ENCODE data around the gene ZNF385C. TPM values are rescaled to one million over a fixed set of nuclear protein-coding genes. Genes with fewer than 3 reads are reported as not detected.
"Not testable (repeated sequence)": the region's sequence is repeated elsewhere in the genome, so short reads cannot be mapped to it uniquely, and the experiment has no call there.

The ZNF385C gene
- total RNA-seq, 1 experiment from 2014 or later, result 3.7 TPM

- Mint-ChIP-seq H3K4me3 (peak overlapping the region; percentile 37), H3K4me1 (peaks cover 51% of the 10 kb centered on the region), H3K36me3 (peaks cover 18% of the 10 kb centered on the region), H3K27ac (peak overlapping the region; percentile 95)
- not testable (repeated sequence) for H3K27me3 Mint-ChIP-seq (ENCODE audit: low read depth); DNase-seq (ENCODE audit: low spot score); H3K9me3 Mint-ChIP-seq
- ChIA-PET POLR2A (interaction anchor here (1.1 kb wide), 1 partner anchor 46 kb away, joined by 3 read pairs; no protein-coding TSS in a partner anchor), CTCF (interaction anchor here (0.8 to 2.5 kb wide), 6 partner anchors 13 to 226 kb away, joined by 3 to 10 read pairs (median 5); partner anchors contain the start of gene JUP)
- ATAC-seq, result peak; percentile 53
These were observed 85.9 kb downstream of the ZNF385C start for GRCh38 chr17:42012363-42012762.

- Mint-ChIP-seq H3K27me3 (ENCODE audit: low read depth) (no peaks in the 10 kb centered on the region), H3K4me3 (no peak overlapping the region), H3K4me1 (peaks cover 47% of the 10 kb centered on the region), H3K36me3 (peaks cover 22% of the 10 kb centered on the region), H3K9me3 (no peaks in the 10 kb centered on the region), H3K27ac (peak overlapping the region; percentile 95)
- ATAC-seq (peak; percentile 7; the same call in 1 of the 2 replicates), DNase-seq (ENCODE audit: low spot score) (no peak)
- TF ChIP-seq FOXP4 (CRISPR knock-in tag; IDR thresholded peaks at IDR 0.05) (no peak), NFYB (CRISPR knock-in tag; conservative IDR thresholded peaks at IDR 0.05; ENCODE audit: low read depth) (0 out of 2 replicates have a peak, but pooled peaks have one; percentile 18)
- ChIA-PET CTCF (interaction anchor here (1.2 to 2.5 kb wide), 4 partner anchors 14 to 224 kb away, joined by 3 to 10 read pairs (median 5); partner anchors contain the start of gene JUP), POLR2A (no interaction called here)
These were observed 87.3 kb downstream of the ZNF385C start for GRCh38 chr17:42010898-42011516.

- Mint-ChIP-seq H3K27ac (peak overlapping the region; percentile 71), H3K36me3 (peaks cover 22% of the 10 kb centered on the region), H3K4me1 (peaks cover 40% of the 10 kb centered on the region)
- POLR2A ChIA-PET; H3K27me3 Mint-ChIP-seq (ENCODE audit: low read depth); ATAC-seq; H3K4me3 Mint-ChIP-seq; DNase-seq (ENCODE audit: low spot score); H3K9me3 Mint-ChIP-seq: not testable (repeated sequence)
- CTCF ChIA-PET, result interaction anchor here (1.2 kb wide), 1 partner anchor 15 kb away, joined by 3 read pairs; no protein-coding TSS in a partner anchor
These were observed 88.0 kb downstream of the ZNF385C start for GRCh38 chr17:42010266-42010680.

- CTCF ChIA-PET, result interaction anchor here (1.0 to 1.2 kb wide), 3 partner anchors 11 to 21 kb away, joined by 3 to 6 read pairs (median 3); partner anchors contain the start of gene NKIRAS2
- peaks cover 36% of the 10 kb centered on the region for H3K4me1 Mint-ChIP-seq
- TF ChIP-seq ZBTB21 (CRISPR knock-in tag; IDR thresholded peaks at IDR 0.05; ENCODE audit: borderline replicate concordance) (no peak), MAX (CRISPR knock-in tag; IDR thresholded peaks at IDR 0.05) (no peak), PRDM15 (CRISPR knock-in tag; IDR thresholded peaks at IDR 0.05) (no peak), TEAD1 (CRISPR knock-in tag; IDR thresholded peaks at IDR 0.05) (no peak), SOX15 (CRISPR knock-in tag; IDR thresholded peaks at IDR 0.05) (no peak), ATF6 (CRISPR knock-in tag; IDR thresholded peaks at IDR 0.05) (no peak), MLX (CRISPR knock-in tag; IDR thresholded peaks at IDR 0.05) (no peak), E2F4 (CRISPR knock-in tag; IDR thresholded peaks at IDR 0.05; ENCODE audit: borderline replicate concordance, low read depth) (no peak)
- no peak overlapping the region for H3K4me3 Mint-ChIP-seq
- H3K36me3 Mint-ChIP-seq, result peaks cover 19% of the 10 kb centered on the region
- no peaks in the 10 kb centered on the region for H3K27me3 Mint-ChIP-seq (ENCODE audit: low read depth)
- H3K9me3 Mint-ChIP-seq, result no peaks in the 10 kb centered on the region
- H3K27ac Mint-ChIP-seq, result peak overlapping the region; percentile 80
- POLR2A ChIA-PET, result interaction anchor here (2.3 kb wide), 1 partner anchor 8 kb away, joined by 7 read pairs; the partner anchor contains the start of gene DNAJC7
- ATAC-seq, result 0 out of 2 replicates have a peak, but pooled peaks have one; percentile 12
- DNase-seq (ENCODE audit: low spot score), result no peak
These were observed 89.1 kb downstream of the ZNF385C start for GRCh38 chr17:42009170-42009569.
